Non-pigmented ciliary epithelial cell (primary cell): ENCODE results near the gene NKX2-2.
"Not testable (repeated sequence)": the region's sequence is repeated elsewhere in the genome, so short reads cannot be mapped to it uniquely, and the experiment has no call there.

Experiments
- DNase-seq: peaks from one replicate; pipeline ENCODE4 v3.0.0-alpha.2; 2010; ENCODE audit warnings: low read depth

Gene NKX2-2

GRCh38 chr20:21508230-21509078, 5.4 kb downstream of the NKX2-2 start:
- DNase-seq: no peak

GRCh38 chr20:21507400-21508229, 6.2 kb downstream of the NKX2-2 start:
- no peak for DNase-seq

- no peak for DNase-seq
Observed at GRCh38 chr20:21505810-21506530, 7.9 kb downstream of the NKX2-2 start.

DNA sequence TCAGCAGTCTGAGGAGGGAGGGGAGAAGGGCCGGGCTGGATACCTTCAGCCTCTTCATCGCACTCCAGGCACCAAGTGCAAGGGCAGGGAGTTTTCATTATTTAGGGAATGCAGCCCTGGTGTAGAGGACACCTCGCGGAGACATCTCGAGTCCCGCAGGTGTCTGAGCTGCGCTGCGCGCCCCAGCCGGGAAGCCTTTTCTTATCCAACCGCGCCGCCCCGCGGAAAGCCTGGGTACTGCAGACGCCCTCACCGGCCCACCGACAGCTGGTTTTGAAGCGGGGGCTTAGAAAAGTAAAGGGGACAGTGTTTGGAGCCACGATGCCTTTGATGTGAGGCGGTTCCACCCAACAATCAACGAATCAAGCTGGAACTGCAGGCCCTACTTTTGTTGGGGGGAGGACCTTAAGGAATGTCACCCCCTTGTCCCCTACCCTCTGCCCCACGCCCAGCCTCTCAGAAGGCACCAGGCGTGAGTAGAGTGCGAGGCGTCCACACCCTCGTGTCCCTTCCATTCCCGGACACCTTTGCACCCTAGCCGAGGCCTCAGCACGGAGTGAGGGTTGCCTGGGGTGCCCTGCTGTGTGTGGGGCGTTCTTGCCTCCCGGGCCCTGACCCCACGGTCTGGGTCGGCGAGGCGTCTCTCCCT, 8.6 kb downstream of the NKX2-2 start:
- DNase-seq: no peak

GRCh38 chr20:21504323-21504722, 9.5 kb downstream of the NKX2-2 start:
- no peak for DNase-seq

DNA sequence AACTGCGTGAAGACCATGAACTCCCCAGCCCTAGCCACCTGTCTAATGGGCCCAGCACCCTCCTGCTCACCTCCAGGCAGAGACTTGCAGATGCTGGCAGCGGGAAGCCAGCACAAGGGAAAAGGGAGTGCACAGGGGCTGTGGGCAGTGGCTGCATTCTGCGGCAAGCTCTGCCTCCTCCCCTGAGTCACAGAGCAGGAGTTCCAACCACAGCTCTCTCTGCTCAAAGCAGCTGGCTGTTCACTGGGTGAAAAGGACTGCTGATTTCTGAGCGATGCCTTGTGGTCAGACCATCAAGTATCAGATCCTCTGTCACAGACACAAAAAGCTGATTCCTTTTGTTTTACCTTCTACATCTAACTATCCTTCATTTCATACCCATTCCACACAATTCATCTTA, 10.5 kb downstream of the NKX2-2 start:
- DNase-seq: no peak

DNA sequence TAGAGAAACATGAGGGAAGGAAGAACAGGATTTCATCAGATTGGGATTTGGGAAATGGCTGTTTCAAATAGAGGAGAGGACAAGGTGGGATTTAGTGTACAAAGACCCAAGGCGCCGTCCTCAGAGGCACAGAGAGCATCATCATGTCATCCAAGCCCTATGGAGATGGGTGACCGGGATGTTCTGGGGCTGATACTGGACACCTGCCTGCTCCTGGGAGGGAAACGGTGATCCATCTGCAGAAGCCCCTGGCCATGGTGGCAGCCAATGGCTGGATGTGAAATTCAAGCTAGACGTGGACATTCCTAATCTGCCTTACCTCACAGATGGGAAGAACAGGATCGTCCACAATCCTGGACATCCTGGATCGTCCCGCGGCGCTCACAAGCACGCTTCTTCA, 12.7 kb downstream of the NKX2-2 start:
- DNase-seq: no peak

- no peak for DNase-seq
Observed at GRCh38 chr20:21500599-21500998, 13.3 kb downstream of the NKX2-2 start.

DNA sequence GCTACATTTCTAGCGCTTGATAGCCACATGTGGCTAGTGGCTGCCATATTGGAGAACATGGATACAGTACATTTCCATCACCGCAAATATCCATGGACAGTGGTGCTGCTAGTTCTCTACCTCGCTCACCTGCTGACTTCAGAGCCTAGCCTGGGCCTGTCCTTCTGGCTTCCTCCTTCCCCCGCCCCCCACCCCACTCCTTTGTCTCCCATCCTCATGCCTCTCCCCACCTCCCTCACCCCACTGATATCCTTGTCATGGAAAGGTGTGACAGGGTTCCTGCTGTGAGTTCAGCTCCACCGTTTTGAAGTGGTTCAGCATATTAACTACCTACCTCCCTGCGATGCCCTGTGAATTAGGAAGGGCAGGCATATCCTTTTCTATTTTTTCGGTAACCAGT, 14.2 kb downstream of the NKX2-2 start:
- DNase-seq: no peak

DNA sequence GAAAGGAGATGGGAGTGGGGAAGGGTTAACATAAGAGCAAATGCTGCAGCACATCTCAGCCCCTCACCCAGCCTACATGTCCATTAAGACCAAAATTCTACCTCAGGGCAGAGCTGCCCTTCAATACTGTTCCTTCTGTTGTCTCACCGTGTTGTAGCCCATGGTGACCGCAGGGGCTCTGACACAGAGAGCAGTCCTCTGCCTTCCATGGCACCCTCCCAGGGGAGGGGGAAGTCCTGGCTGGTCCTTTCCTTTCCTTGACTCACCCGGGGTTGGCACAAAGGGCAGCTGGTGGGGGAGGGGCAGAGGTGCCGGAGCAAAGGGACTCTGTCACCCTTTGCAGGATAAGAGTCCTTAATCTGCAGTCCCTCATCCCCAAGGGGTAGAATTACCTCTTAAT, 15.2 kb downstream of the NKX2-2 start:
- DNase-seq: no peak

DNA sequence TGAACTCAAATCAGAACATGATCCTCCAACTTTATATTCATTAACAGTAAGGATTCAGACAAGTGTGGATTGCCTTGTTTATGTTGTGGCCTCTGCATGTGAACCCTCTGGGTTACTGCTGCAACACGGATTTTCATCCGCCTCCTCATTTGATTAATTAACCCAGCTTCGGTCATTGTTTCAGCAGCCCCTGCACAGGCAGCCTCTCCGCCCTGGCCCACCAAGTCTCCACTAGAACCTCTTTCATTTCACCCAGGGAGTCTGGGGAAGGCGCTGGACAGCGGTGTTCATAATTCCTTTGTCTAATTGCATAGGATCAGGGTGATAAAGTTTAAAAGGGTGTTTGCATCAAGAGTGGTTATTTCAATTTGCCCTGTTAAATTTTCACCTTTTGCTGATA, 15.7 kb downstream of the NKX2-2 start:
- no peak for DNase-seq

GRCh38 chr20:21496452-21496851, 17.4 kb downstream of the NKX2-2 start:
- no peak for DNase-seq

DNA sequence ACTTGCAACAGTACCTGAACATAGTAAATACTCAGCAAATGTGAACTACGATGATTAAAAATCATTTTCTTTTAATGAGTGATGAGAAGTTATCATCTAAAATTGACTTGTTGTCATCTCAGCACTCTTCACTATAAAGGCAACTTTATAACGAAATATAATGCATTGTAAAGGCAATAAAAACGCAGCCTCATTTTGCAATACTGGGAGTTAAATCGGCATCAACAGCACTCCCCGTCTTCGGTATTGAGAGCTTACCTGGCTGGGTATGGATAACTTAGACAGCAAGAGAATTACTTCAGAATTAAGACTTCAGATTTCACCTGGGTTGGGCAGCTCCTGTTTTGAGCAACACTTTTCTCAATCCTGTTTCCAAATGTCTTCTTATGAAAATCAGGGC, 20.8 kb downstream of the NKX2-2 start:
- no peak for DNase-seq

DNA sequence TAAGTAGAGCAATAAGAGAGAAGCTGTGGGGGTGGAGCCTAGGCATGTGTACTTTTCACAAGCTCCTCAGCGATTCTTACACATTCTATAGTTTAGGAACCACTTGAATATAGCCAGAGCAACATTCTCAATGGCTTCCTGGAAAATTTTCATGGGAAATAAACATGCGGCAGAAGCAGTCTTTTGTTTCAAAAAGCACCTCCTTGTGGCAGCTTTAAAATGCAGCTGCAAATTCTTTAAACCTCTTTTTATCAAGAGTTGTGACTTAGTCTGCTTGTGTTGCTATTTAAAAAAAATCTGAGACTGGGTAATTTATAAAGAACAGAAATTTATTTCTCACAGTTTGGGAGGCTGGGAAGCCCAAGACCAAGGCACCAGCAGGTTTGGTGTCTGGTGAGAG, 23.8 kb downstream of the NKX2-2 start:
- no peak for DNase-seq

- DNase-seq: not testable (repeated sequence)
Observed at GRCh38 chr20:21480144-21480543, 33.7 kb downstream of the NKX2-2 start.

DNA sequence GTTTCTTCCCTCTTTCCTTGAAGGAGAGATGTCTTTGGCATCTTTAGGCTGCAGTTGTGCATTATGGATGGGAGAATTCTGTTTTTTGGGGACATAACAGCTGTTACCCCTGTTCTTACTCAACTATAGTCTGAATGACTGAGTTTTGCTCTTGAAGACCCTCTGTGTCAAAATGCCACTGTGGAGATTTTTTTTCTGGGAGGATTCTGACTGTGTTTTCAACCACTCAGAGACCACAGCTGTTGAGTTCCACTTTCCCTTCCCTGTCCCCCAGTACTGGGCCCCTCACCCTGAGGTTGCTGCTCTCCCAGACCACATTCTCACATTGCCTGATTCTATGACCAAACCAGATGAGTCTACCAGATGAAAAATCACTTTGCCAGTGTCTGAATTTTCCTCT, 48.1 kb downstream of the NKX2-2 start:
- DNase-seq: no peak

GRCh38 chr20:21464916-21465315, 48.9 kb downstream of the NKX2-2 start:
- DNase-seq: no peak
